NCI-H2029 treated with DMSO at 0.1 percent for 48 hours (cell line): ENCODE results near the gene SUN2.
A peak's percentile ranks its signal among the peaks of the same experiment; 100 is the strongest.

Experiments used
- DNase-seq: peaks from one replicate; lab custom pipeline; 2025; lab: John Stamatoyannopoulos, UW

SUN2 gene

DNA sequence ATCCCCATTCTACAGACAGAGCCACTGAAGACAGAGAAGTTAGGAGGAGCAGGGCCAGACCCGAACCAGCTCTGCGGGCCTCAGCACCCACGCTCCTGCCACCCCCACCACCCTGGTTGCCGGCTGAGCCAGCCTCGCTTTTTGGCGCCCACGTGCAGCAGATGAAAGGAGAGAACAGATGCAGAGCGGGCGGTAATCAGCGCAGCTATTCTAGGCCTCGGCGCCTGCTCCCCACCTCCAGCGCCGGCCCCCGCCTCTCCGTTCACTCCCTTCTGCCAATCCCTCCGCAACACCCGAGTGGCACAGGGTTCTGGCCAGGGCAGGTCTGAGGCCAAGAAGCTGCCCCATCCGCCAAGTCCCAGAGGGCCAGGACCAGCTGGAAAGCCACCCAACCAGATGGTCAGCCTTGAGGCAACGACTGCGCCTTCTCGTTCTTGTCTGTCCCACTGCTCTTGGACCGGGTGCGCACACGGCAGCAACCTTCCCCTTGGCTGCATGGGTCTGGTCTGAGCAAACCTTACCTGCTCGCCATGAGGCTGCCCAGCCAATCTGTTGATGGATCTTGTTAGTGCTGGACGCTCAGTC lies 21.4 kb upstream of the SUN2 start:
- DNase-seq, result no peak

DNA sequence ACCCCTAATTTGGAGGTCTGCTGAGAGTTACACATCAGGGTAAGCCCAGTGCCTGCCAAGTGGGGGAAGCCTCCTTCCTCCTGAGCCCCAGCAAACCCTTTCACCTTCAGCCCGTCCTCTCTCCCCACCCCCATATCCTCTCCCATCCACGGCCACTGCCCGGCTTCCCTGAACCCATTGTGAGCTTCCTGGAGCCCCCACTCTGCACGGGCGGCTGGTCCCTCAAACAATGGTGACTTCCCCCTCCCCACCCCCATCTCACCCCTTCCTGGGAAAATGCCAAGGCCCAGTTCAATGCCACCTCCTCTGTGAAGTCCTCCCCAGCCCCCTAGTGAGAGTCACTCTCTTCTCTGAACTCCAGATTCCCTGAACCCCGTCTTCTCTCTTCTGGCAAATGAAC lies 20.3 kb upstream of the SUN2 start:
- no peak for DNase-seq

DNA sequence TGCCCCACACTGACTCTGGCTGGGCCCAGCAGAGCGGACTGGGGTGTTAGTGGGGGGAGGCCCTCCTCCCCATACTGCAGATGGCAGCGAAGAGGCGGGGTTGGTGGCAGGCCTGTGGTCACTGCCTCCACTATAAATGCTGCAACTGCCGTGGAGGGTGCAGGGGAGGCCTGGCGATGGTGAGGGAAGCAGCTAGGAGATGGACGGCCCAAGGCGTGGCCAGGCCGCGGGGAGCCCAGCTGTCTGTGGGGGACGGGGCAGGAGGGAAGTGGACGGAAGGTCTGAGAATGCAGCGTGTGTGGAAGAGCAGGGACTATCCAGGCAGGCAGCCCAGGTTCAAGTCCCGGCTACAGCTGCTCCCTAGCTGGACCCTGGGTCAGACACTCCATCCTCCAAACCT lies 19.9 kb upstream of the SUN2 start:
- DNase-seq, result no peak

DNA sequence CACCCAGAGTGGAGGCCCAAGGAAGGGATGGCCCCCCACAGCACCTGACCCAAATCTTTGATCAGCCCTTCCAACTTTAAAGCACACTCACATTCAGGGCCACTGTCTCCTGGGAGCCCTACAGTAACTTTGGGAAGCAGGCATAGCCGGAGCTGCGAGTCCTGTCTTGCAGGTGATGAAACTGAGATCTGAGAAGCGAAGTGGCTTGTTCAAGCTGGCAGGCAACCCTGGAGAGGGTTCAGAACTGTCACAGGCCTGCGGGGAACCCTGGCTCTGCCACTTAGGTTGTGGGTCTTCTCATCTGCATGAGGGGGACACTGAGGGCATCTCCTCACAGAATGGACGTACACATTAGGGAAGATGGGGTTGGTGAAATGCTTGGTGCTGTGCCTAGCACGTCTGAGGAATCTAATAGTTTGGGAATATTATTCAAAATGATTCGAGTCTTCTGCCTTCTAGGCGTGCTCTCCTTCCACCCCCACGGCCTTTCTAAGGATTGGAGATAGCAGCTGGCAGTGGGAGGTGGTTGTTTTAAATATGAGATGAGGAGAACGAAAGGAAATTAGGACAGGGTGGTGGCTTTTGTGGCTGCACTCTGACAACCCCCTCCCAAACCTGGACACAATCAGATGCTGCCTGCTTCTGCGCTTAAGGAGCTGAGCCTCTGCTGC lies 18.8 kb upstream of the SUN2 start:
- no peak for DNase-seq

DNA sequence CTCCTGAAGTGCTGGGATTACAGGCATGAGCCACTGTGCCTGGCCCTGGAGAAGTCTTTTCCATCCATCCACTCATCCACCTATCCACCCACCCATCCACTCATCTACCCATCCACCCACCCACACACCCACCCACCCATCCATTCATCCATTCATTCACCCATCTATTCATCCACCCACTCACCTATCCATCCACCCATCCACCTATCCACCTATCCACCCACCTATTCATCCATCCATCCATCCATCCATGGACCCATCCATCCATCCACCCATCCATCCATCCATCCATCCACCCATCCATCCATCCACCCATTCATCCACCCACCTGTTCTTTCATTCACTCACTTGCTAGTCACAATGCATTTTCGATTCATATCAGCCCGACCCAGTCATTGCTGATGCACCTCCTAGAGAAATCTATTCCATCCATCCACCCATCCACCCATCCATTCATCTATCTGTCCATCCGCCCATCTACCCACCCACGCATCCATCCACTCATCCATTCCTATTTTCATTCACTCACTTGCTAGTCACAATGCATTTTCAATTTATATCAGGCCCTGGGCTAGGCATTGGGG lies 17.7 kb upstream of the SUN2 start:
- DNase-seq, result no peak

DNA sequence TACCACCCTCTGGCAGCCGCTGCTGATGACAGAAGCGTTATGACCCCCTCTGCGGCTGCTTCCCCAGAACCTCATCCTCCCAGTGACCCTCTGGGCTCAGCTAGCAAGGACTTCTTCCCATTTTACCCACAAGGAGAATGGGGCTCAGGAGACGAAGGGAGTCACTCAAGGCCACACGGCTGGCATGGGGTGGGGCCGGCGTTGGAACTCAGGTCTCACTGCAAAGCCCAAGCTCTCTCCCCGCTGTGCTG lies 16.8 kb upstream of the SUN2 start:
- DNase-seq, result no peak

DNA sequence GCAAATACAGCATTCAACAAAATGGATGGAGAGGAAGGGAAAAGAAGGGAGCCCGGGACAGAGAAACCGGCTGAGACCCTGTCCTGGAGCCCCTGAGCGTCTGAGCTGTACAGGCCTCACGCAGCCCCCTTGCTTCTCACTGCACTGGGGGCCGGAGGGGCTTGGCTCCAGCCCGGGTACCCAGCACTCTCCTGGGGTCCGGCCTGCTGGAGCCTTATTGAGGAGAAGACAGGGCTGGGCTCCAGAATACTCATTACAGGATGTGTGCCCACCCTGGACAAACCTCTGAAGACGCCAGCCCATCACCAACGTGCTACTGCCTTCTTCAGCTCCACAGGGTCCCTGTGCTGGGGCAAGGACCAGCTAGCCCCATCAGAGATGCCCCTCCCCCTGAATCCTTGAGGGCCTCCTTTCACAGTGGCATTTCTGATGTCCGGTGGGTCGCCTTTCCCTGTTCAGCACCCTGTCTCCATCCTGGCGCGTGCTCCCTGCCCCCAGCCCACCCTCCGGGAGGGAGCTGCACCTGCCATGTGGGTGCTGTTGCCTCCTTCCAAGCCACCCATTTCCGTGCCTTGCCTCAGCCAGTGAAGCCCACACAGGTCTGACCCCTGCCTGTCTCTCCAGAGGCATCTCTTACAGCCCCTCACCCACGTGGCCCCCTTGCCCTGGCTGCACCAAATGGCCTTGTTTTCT lies 14.6 kb upstream of the SUN2 start:
- DNase-seq, result no peak

DNA sequence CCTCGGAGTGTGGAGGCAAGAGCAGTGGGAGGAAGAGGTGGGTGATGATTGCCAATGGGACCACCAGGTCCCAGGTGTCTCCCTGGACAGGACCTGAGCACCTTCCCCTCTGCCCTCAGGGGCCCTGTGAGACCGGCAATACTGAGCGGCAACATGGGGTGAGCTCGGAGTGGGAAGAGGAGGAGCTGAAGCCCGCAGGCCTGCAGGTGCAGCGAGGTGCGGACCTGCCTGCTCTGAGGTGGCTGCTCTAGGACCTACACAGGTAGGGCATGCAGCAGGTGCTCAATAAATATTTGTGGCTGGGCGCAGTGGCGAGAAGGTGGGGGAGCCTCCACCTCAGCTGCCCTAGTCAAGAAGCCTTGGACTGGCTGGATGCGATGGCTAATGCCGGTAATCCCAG lies 12.2 kb upstream of the SUN2 start:
- no peak for DNase-seq

DNA sequence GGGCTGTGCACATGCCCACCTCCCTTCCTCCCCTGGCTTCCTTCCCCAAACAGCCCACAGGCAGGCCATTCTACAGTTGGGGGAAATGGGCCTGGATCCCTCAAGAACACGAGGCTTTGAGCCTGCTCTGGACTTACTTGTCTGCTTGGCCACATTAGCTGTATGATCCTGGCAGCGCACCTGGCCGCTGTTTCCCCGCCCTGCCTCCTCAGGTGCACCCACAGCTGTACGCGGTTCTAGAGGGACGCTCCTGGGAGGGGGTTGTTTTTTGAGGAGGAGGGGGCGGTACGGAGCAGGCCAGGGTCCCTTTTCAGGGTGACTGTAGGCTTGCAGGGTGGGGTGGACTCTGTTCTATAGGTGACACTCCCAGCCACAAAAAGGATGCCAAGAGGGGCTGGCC lies 11.5 kb upstream of the SUN2 start:
- DNase-seq, result no peak

DNA sequence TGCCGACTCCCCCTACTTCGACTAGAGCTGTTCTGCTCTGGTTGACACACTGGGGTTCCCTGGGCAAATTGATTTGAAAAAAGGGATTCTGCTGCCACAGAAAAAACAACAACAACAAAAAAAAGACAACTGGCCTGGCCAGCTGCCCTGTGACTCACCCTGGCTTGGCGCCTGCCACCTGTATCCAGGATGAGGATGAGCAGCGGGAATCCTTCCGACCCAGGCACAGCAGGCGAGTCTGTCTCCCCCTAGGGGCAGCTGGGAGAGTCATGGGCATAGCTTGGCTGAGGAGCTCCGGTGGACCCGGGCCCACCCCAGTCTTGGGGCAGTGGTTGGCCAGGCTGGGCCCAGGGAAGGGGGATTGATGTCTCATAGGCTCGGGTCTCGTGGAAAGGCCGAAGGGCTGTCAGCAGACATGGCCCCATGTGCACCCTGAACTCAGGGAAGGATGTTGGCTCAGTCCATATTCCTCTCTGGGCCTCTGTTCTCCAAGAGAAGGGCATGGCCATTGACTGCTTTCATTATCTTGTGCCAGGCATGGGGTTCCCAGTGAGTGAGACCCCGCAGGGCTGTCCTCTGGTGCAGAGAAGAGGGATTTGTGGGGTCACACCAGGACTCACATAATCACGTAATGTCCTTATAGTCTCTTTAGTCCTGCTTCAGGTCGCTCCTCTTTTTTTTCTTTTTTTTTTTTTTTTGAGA lies 10.4 kb upstream of the SUN2 start:
- DNase-seq, result peak; percentile 45

DNA sequence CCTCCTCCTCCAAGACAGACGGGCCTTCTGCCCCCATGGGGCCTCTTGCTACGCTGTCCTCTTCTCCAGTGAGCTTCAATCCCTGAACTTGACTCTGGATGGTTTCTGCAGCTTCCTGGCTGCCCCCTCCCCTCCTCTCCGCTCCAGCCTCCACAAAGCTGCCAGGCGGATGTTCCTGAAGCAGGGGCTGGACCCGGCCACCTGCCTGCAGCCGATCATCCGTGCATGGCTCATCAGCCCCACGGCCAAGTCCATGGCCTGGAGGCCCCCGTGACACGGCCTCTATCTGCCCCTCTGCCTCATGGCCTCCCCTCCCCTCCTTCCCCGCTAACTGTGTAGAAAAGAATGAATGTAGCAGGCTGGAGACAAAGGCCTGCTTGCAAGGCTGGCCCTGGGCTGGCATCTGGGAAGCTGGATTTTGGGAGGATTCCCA lies 6.8 kb upstream of the SUN2 start:
- DNase-seq, result no peak

DNA sequence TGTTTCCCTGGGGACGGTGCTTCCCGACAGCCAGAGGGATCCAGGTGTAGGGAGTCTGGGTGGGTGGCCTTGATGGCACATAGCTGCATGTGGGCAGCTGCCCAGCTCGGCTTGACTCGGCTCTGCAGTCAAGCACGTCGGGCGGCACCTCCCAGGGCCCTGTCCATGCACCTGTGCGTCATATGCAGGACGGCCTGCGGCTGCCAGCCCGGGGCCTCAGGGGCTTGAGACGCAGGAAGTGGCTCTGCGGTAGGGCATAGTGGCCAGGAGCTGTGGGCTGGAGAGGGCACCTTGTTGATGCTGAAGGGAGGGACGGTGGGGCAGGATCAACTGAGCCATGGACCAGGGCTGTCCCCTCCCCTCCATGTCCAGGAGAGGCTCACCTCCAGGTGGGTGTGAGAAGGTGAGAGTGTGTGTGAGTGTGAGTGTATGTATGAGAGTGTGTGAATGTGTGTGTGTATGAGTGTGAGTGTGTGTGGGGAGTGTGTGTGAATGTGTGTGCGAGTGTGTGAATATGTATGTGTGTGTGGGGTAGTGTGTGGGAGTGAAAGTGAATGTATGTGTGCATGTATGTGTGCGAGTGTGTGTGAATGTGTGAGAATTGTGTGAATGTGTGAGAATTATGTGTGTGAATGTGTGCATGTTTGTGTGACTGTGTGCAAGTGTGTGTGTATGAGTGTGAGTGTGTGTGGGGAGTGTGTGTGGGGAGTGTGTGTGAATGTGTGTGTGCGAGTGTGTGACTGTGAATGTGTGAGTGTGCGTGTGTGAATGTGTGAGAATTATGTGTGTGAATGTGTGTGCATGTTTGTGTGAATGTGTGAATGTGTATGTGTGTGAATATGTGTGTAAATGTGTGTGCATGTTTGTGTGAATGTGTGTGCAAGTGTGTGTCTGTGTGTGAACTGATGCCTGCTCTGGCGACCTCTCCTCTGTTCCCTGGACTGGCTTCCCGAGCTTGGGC lies 5.7 kb upstream of the SUN2 start:
- no peak for DNase-seq

DNA sequence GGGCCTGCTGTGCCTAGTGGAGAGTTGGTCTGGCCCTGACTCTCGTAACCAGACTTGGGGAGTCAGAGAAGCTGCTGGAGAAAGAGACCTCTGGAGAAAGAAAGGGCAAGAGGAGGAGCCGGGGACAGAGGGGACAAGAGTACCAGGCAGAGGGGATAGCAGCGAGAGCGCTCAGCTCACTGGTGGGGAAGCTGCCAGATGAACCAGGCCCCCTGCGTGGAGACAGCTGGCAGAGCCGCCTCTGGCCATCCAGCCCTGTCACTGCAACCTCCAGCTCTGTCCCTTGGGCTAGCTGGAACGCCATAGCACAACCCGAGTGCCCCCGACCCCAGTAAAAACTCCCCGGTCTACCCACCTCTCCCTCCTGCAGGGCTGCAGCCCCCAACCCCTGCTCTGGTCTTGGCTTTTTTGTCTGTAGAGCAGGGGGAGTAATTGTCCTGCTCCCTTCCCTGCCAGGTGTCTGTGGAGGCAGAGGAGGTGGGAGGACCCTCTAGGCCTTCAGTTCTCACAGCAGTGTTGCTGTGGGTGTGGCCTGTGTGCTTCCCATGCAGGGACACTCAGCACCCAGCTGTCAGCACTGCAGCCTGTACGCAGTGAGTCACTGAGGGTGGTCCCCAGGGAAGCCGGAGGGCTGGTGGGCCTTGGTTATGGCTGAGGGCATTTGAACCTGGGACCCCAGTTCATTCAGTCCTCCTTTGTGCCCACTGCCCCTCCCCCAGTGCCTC lies 4.8 kb upstream of the SUN2 start:
- no peak for DNase-seq

DNA sequence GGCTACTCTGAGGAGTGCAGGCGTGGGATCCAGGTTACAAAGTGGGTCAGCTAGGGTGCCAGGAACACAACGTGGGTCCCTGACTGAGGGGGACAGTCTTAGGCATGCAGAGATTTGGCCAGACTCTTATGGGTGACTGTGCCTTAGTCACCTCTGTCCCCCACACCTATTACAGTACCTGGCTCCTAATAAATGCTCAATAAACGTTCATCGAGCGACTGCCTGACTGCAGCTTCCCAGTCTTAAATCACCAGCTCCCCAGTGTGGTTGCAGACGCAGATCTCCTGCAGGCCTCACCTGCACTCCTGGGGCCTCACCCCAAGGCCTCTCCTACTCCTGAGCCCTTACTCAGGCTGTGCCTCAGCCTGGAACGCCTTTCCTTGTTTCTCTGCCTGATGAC lies 3.2 kb upstream of the SUN2 start:
- DNase-seq, result no peak

DNA sequence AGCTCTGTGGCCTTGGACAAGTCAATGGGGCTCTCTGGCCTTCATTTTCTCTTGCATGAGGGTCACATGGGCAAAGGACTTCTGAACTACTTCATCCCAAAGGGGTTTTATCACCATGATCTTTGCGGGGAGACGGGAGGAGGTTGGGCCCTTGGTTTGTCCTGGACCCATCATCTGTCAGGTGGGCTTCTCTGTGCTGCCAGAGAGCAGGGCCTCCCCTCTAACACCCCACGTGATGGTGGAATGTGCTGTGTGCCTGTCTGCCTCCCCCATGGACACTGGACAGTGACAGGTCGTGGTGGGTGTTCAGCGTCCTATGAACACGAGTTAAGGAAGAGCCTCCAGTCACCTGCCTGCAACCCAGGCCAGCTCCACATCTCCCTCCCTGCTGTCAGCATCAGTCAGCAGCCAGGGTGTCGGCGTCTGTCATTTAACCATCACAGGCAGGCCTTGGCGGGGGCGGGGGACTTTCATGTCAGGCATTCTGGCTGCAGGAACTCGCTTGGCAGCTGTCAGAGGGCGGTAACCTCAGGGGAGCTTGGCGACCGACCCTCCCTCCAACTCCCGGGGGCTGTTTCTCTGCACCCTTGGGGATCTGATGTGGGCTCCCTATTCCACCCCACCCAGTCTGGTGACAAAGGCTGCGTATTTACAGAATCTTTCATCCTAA lies 2.6 kb upstream of the SUN2 start:
- DNase-seq, result no peak

DNA sequence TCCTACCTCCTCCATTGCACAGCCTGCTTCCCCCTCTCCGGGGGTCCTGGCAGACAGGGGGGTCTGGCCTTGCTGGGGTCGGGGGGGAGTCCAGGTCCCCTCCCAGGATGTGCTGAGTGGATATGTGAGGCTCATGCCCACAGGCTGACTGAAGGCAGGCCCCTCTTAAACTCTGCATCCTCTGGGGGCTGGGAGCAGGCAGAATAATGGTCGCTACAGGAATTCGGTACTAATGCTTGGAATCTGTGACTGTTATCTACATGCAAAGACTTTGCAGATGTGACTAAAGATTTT lies 1.6 kb upstream of the SUN2 start:
- no peak for DNase-seq

DNA sequence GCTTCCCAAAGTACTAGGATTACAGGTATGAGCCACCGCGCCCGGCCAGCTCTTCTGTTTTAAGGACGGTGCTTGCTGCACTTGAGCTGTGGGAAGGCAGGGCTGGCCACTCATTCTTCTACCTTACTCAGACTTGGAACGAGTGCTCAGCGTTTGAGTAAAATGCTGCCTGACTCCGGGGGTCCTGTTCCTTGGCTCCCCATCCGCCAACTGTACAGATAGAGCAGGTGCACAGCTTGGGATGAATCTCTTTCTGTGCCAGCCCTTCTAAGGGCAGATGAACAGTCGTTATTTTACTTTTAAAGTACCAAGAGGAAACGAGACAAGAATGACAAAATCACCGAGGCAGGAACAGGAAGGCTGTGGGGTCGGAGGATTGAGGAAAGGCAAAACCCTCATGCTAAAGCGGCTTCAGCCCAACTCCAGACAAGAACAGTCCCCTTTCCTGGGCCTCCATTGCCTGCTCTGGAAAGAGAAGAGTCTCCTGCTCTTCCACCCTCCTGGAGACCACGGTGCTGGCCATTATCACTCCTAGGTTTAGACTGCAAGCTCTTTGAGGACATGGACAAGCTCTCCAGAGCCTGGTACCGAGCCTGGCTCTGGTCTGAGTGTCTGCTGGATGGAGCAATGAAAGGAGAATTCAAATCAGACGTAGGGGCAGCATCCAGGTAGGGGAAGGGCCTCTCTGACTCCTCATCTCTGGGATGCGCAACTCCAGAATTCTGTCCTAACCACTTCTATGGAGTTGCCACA lies 1.1 kb upstream of the SUN2 start:
- no peak for DNase-seq

DNA sequence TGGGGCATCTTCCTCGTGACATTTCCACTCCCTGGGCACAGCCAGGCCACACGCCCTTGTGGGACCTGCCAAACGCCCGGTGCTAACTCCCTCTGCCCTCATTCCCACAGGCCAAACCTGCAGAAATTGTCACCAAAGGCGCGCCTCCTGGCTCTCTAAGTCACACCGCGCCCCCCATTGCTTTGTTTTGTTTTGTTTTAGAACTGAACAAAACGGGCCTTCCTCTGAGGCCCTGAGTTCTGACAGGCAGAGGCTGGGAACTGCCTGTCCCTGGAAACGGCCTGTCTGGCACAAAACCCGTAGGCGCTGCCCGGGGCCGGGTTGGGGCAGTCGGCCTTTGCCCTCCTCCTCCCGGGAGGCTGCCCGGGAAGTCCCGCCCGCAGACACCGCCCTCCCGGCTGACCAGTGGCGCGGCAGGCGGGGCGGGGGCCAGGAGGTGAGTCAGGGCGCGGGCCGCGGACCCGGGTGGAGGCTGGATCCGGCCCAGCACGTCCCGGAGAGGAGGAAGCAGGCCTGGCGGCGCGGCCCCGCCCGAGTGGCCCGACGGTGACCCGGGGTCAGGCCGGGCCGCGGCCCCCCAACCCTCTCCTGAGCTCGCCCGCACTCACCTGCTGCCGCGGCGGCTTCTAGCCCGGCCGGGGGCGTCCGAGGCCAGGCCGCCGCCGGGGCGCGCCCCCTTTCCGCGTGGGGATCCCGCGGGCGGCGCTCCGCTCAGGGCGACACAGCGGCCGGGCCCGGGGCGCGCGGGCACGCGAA lies 465 bp downstream of the SUN2 start:
- DNase-seq, result peak; percentile 16

DNA sequence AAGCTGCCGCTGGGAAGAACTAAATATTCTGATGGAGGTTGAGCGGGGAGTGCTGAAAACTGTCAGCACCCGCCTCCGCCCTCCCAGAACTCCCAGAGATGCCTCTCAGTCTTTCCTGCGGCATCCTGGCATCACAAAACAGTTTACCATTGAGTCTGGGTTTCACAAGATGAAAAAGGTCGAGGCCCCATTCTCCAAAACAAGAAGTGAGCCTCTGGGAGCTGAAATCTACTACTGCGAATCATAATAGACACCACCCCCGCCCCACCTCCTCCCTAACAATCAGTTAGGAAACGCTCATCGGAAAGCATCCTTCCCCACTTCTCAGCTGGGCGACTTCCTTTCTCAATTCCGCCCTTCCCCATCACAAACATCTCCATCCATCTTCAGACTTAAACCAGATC lies 1.0 kb downstream of the SUN2 start:
- DNase-seq, result no peak
